Activated naive CD4-positive, alpha-beta T cell treated with anti-CD3 and anti-CD28 coated beads, Interleukin-2, amount 50 U/mL, for 72 hours (primary cell): Measurements from ENCODE around the gene ZKSCAN8. TPM values are rescaled to one million over a fixed set of nuclear protein-coding genes. Genes with fewer than 3 reads are reported as not detected.

Source experiments
- total RNA-seq, 2 donors: library from RNA; stranded (reverse); gene quantifications; one replicate each; pipeline ENCODE4 v1.2.3, GENCODE V29; 2022

Gene ZKSCAN8
- total RNA-seq, 2 donors from 2014 or later: 21.7 to 26.0 TPM

Other genes with a start within 250 kb of the ZKSCAN8 start
- gene OR2B2, start 229.5 kb upstream of the ZKSCAN8 start, total RNA-seq: not detected
- not detected for gene OR2B6, start 184.6 kb upstream of the ZKSCAN8 start, total RNA-seq
- 10 to 100 TPM in 1 of 2 donors, 1 to 10 TPM in 1; 2.1 to 35.7 TPM for gene ZNF165, start 61.3 kb upstream of the ZKSCAN8 start, total RNA-seq
- 1 to 10 TPM; 3.3 to 3.5 TPM for gene ZSCAN16, start 17.3 kb upstream of the ZKSCAN8 start, total RNA-seq
- 1 to 10 TPM; 1.6 to 2.6 TPM for gene ZSCAN9, start 83.4 kb downstream of the ZKSCAN8 start, total RNA-seq
- 1 to 10 TPM; 2.4 to 5.1 TPM for gene ZKSCAN4, start 110.4 kb downstream of the ZKSCAN8 start, total RNA-seq
- gene NKAPL, start 117.4 kb downstream of the ZKSCAN8 start, total RNA-seq: not detected
- gene ZSCAN26, start 125.3 kb downstream of the ZKSCAN8 start, total RNA-seq: 1 to 10 TPM; 2.1 to 3.9 TPM
- gene PGBD1, start 139.7 kb downstream of the ZKSCAN8 start, total RNA-seq: 1 to 10 TPM in 1 of 2 donors, under 1 TPM in 1; 0.39 to 2.3 TPM
- 1 to 10 TPM in 1 of 2 donors, under 1 TPM in 1; 0.70 to 1.7 TPM for gene ZSCAN31, start 194.3 kb downstream of the ZKSCAN8 start, total RNA-seq
- 1 to 10 TPM; 3.0 to 4.8 TPM for gene ZKSCAN3, start 208.1 kb downstream of the ZKSCAN8 start, total RNA-seq